ENCODE measurements around the gene SSBP4. TPM values are rescaled to one million over a fixed set of nuclear protein-coding genes. Genes with fewer than 3 reads are reported as not detected.

Gene SSBP4
- total and polyA plus RNA-seq, 2 of the 4 experiments (the other 2 are of a cell fraction), result 14.9 to 39.7 TPM

DNA sequence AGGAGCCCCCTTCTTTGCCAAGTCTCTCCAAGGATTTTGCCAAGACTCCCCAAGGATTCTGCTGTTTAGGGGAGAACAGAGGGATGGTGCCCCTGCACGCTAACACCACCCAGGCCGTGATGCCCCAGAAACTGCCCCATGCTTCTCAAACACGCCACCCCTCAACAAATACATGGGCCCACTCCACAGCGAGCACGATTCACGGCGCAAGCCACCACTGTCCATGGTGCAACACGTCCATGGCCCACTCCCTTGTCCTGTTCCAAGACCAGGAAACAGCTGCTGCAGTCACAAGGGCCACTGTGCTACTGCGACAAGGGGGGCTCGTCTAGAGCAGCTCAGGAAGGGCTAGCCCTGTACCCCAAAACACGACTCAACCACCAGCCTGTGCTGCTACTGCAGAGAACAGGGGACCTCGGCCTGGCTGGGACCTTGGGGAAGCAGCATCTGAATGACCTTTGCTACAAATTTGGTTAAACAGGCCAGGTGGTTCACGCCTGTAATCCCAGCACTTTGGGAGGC, 55.2 kb downstream of the SSBP4 start:
- intact Hi-C loops (cut with micrococcal nuclease) (no loop called here), in situ Hi-C loops (cut with MboI; ENCODE audit: low sequenced_read_pairs) (no loop called here), dilution Hi-C loops (cut with HindIII; ENCODE audit: low sequenced_read_pairs, unreplicated experiment) (no loop called here)
- H3K9me3 ChIP-seq (ENCODE audit: control insufficient read depth, insufficient read depth, low read length), result no peaks in the 10 kb centered on the region
- no peak overlapping the region for H3K23ac ChIP-seq (ENCODE audit: low read depth, low read length)
- H3K56ac ChIP-seq (ENCODE audit: extremely low read depth, insufficient read depth, low read length), result no peak overlapping the region
- H3K4me1 ChIP-seq (ENCODE audit: control insufficient read depth, insufficient read depth, low read length), result peaks cover 25% of the 10 kb centered on the region
- peak overlapping the region; percentile 71 for H2AK9ac ChIP-seq (replicated peaks; ENCODE audit: low read depth, low read length, poor library complexity)
- H3K9me1 ChIP-seq (ENCODE audit: insufficient read depth, low read length), result peaks cover 29% of the 10 kb centered on the region
- ChIA-PET POLR2A (ENCODE audit: unreplicated experiment) (no interaction called here), CTCF (interaction anchor here (1.3 kb wide), 1 partner anchor 45 kb away, joined by 3 read pairs; no protein-coding TSS in a partner anchor)
- H3K9ac ChIP-seq (ENCODE audit: low read depth, low read length), result no peak overlapping the region
- ATAC-seq (ENCODE audit: low read depth) (no peak), DNase-seq (no peak)
- no peak overlapping the region for H2BK120ac ChIP-seq (ENCODE audit: low read depth, low read length)
- H3K27ac ChIP-seq (ENCODE audit: insufficient read depth, low read length), result no peak overlapping the region
- no peak for TF ChIP-seq USF2 (IDR thresholded peaks at IDR 0.05; ENCODE audit: low read depth, low read length)
- TF ChIP-seq CTCF (conservative IDR thresholded peaks at IDR 0.05; ENCODE audit: low read depth, low read length), result no peak
- TF ChIP-seq CEBPB (IDR thresholded peaks at IDR 0.05; ENCODE audit: low read depth, low read length), result no peak
- TF ChIP-seq BHLHE40 (IDR thresholded peaks at IDR 0.05; ENCODE audit: low read depth, low read length), result no peak
- no peak for TF ChIP-seq ELK1 (IDR thresholded peaks at IDR 0.05; ENCODE audit: borderline replicate concordance, low read depth, low read length)
- no peak for TF ChIP-seq POLR2A (IDR thresholded peaks at IDR 0.05; ENCODE audit: low read depth, low read length)
- TF ChIP-seq NFE2L2 (IDR thresholded peaks at IDR 0.05; ENCODE audit: low read depth, low read length), result no peak
- no peak for TF ChIP-seq FOS (IDR thresholded peaks at IDR 0.05; ENCODE audit: low read depth, low read length)
- TF ChIP-seq MAZ (IDR thresholded peaks at IDR 0.05; ENCODE audit: borderline replicate concordance, low read depth, low read length), result no peak
- TF ChIP-seq CHD1 (IDR thresholded peaks at IDR 0.05; ENCODE audit: low read depth, low read length), result no peak
- no peak for TF ChIP-seq RFX5 (IDR thresholded peaks at IDR 0.05; ENCODE audit: low read depth, low read length)
- no peak for TF ChIP-seq SMC3 (IDR thresholded peaks at IDR 0.05; ENCODE audit: low read depth, low read length)
- TF ChIP-seq RCOR1 (IDR thresholded peaks at IDR 0.05; ENCODE audit: insufficient replicate concordance, low read length), result no peak
- H4K8ac ChIP-seq (ENCODE audit: low read depth in 2 of 2, low read length in 2 of 2), result no peak overlapping the region
- peak overlapping the region; percentile 49; the same call in 1 of the 2 replicates for H2AK5ac ChIP-seq (ENCODE audit: low read depth, low read length)
- H3K4me2 ChIP-seq (ENCODE audit: low read depth, low read length), result no peak overlapping the region
- H2BK20ac ChIP-seq (ENCODE audit: low read depth, low read length), result peak overlapping the region; percentile 50; the same call in 1 of the 2 replicates
- H4K5ac ChIP-seq (ENCODE audit: low read depth, low read length), result no peak overlapping the region
- H2BK15ac ChIP-seq (ENCODE audit: low read depth, low read length), result no peak overlapping the region
- H2AFZ ChIP-seq (replicated peaks; ENCODE audit: low read length, poor library complexity), result no peak overlapping the region
- peaks cover 31 to 95% of the 10 kb centered on the region in 2 experiments for H3K79me1 ChIP-seq (ENCODE audit: low read depth in 1 of 2, low read length in 2 of 2)
- no peak overlapping the region for H4K91ac ChIP-seq (ENCODE audit: insufficient read depth, low read depth, low read length)
- H3K14ac ChIP-seq (replicated peaks; ENCODE audit: low read depth, low read length), result peak overlapping the region; percentile 43; the same call in 1 of the 2 replicates
- no TSS peak for BruUV-seq (replicated peaks)
- H3K18ac ChIP-seq (ENCODE audit: low read depth, low read length), result no peak overlapping the region
- no peaks in the 10 kb centered on the region for H3K27me3 ChIP-seq (ENCODE audit: control insufficient read depth, insufficient read depth, low read length)
- WGBS, 2 experiments (ENCODE audit: extremely low coverage in 2 of 2, insufficient read length in 1 of 2), result 87% methylated on average over 5 of the region's 13 CpGs; no CpG with 5 or more reads in 1 of the 2 experiments
- H2BK5ac ChIP-seq (ENCODE audit: low read depth, low read length, poor library complexity, severe bottlenecking), result no peak overlapping the region
- H3K4me3 ChIP-seq (ENCODE audit: insufficient read depth, low read depth, low read length), result no peak overlapping the region
- peaks cover 58% of the 10 kb centered on the region for H4K20me1 ChIP-seq (ENCODE audit: insufficient read depth, low read length)
- 0 out of 2 replicates have a peak overlapping the region, but pooled peaks have one; percentile 4 for H3K4ac ChIP-seq (ENCODE audit: low read depth, low read length)
- H3K36me3 ChIP-seq (ENCODE audit: control insufficient read depth, insufficient read depth, low read length), result peaks cover 13% of the 10 kb centered on the region; the same call in 1 of the 2 replicates
